ENCODE measurements around the gene AGMO.

Gene AGMO

DNA sequence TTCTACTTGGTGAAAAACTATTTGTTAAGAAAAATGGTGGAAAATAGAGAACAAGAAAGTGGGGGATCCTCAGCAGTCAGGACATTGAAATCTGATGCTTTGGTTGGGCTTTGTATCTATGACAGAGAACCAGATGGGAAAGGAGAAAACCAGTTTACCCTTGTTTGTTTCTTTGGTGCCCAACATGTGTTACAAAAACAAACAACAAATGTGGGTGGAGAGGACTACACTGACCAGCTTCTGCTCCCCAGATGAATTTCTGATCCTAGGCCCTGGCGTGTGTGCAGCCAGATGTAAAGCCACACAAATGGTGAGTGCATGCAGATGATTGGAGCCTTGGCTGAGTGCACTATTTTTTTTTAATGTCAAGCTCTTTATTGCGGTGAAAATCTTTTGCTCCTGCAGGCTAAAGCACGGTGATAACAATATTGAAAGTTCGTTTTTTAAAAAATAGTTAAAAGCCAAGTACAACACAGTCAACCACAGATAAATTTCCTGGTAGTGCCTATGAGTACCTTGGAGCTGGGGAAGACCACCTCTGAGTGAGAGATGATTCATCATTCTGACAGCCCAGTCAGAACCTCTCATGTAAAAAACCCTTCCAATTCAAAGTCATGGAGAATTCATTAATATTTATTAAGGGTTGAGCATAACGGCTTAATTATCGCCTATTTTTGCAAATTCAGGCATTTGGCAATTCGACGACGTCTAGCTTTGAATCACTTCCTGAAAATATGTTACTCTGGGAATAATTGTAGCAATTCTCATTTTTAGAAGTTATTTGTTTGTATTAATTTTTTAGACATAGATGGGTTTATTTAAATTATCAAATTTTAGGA, 163.7 kb downstream of the AGMO start:
- no peak for DNase-seq (ENCODE audit: low read depth in 2 of 2)

DNA sequence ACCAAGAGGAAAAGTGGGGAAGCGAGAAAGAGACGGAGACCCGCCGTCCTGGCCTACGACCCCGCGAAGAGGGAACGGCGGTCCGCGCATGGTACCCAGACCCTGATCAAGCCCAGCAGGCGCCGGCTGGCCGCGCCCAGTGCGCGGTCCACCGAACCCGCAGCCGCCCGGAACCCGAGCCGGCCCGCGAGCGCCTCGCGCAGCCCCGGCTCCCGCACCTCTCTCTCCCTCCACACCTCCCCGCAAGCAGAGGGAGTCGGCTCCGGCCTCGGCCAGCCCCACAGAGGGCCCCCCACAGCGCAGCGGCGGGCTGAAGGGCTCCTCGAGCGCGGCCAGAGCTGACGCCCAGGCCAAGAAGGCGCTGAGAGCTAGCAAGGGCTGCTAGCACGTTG, 164.7 kb downstream of the AGMO start:
- no peak for DNase-seq (ENCODE audit: low read depth in 2 of 2)

DNA sequence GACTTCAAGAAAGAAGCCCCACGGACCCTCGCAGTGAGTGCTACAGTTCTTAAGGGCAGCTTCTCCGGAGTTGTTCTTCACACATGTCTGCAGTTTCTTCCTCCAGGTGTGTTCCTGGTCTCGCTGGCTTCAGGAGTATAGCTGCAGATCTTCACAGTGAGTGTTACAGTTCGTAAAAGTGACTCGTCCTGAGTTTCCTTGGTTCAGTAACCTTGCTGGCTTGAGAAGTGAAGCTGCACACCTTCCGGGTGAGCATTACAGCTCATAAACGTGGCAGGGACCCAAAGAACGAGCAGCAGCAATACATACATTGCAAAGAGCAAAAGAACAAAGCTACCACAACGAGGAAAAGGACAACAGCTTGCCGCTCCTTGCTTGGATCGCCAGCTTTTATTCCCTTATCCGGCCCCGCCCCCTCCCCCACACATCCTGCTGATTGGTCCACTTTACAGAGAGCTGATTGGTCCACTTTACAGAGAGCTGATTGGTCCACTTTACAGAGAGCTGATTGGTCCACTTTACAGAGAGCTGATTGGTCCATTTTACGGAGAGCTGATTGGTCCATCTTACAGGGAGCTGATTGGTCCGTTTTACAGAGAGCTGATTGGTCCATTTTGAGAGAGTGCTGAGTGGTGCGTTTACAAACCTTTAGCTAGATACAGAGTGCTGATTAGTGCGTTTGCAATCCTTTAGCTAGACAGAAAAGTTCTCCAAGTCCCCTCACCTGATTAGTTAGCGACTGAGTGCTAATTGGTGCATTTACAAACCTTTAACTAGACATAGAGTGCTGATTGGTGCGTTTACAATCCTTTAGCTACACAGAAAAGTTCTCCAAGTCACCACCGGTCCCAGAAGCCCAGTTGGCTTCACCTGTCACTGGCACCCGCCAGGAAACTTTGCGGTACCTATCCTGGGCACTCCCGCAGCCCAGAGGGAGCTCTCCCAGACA, 165.3 kb downstream of the AGMO start:
- no peak for DNase-seq (ENCODE audit: low read depth in 2 of 2)

DNA sequence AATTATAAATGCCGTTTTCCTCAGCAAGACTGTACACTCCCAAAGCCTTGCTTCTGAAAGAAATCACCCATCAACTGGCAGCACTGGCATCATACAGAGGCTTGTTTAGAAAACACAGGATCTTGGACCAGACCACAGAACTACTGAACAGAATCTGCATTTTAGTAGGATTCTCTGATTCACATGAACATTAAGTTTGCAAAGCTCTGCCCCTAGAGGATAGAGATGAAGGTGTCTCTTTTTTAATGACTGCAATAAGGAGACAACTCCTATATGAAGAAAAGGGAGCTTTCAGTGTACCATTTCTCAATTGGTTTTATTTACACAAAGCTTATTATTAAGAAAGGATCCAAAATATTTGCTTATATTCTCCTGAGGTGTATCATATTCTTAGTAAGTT, 172.7 kb downstream of the AGMO start:
- no peak for DNase-seq (ENCODE audit: low read depth in 2 of 2)

DNA sequence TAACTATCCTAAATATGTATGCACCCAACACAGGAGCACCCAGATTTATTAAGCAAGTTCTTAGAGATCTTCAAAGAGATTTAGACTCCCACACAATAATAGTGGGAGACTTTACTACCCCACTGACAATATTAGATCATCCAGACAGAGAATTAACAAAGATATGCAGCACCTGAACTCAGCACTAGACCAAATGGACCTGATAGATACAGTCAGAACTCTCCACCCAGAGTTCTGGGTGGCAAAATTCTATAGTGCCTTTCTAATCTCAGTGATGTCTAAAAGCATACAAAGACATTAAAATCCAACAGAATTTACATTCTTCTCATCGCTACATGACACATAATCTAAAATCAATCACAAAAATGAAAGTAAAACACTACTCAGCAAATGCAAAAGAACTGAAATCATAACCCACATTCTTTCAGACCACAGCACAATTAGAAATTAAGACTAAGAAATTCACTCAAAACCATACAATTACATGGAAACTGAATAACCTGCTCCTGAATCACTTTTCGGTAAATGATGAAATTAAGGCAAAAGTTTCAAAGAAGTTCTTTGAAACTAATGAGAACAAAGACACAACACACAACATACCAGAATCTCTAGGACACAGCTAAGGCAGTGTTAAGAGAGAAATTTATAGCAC, 183.2 kb downstream of the AGMO start:
- no peak for DNase-seq (ENCODE audit: low read depth in 2 of 2)

DNA sequence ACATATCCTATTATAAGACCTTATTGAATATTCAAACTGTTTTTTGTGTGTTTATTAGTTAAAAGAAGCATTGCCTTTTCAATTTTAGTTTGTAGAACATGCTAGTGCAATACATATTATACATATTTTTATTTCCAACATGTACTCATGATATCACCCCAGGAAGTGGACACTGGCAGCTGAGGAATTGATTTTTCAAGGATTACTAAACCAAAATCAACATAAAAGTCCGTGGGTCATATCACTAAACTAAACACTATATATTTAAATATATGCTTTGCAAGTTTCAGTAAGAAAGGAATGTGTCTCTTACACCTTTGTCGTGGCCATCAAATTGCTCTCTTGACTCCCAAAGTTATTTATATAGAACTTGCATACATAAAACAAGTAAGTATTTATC, 185.2 kb downstream of the AGMO start:
- DNase-seq (ENCODE audit: low read depth in 2 of 2), result no peak

DNA sequence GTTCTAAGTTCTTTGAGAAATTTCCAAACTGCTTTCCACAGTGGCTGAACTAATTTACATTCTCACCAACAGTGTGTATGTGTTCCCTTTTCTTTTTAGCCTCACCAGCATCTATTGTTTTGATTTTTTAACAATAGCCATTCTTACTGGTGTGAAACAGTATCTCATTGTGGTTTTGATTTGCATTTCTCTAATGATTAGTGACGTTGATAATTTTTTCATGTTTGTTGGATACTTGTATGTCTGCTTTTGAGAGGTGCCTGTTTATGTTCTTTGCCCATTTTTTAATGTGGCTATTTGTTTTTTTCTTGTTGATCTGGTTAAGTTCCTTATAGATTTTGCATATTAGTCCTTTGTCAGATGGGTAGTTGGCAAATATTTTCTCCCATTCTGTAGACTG, 191.4 kb downstream of the AGMO start:
- no peak for DNase-seq (ENCODE audit: low read depth in 2 of 2)

DNA sequence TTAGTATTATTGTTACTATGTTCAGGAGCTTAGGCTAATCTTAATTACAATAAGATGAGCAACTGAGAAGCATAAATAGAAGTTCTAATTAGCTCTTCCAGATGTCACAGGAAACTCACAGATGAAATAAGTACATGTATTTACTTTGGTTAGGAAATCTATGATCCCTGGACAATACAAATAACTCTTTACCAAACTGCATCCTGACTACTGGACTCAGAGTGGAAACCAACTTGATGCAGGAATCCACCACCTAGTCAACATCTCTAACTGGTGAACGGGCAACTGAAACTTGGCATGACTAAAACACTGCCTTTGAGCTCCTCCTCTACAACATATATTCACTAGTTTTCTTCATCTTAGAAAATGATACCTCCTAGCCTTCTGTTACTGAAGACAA, 193.2 kb downstream of the AGMO start:
- DNase-seq (ENCODE audit: low read depth in 2 of 2), result no peak

DNA sequence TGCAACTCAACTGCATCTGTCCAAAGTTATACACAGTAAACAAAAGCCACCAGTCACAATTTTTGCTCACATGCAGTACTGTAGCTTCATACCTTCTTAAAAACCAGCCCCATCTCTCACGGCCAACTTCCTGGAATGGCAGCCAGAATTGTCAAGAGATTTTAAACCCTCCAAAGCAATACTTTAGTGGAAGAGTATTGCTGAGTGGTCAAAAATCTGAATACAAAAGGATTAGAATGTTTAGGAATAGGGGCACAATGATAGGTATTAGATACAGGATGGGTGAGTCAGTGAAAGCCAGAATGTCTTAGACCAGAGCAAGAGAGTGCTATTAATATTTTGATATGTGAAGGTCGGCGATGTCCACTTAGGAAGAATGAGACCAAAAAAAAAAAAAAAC, 193.9 kb downstream of the AGMO start:
- no peak for DNase-seq (ENCODE audit: low read depth in 2 of 2)

DNA sequence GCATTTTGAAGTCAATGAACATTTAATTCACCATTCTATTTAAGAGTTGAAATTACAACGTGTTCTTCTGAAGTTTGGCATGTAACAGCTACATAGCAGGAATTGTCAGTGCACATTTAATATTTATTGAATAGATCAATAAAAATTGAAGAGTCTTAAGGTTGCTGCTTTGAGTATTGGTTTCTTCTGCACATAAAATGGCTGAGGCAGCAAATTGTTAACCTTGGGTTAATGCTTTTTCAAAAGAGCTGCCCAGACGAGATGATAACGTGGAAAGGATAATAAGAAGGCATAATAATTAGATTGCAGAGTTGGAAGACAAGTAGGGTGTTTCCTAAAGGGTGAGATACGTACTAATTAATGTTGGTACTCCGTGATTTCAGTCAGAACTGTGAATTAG, 203.7 kb downstream of the AGMO start:
- DNase-seq (ENCODE audit: low read depth in 2 of 2), result no peak

DNA sequence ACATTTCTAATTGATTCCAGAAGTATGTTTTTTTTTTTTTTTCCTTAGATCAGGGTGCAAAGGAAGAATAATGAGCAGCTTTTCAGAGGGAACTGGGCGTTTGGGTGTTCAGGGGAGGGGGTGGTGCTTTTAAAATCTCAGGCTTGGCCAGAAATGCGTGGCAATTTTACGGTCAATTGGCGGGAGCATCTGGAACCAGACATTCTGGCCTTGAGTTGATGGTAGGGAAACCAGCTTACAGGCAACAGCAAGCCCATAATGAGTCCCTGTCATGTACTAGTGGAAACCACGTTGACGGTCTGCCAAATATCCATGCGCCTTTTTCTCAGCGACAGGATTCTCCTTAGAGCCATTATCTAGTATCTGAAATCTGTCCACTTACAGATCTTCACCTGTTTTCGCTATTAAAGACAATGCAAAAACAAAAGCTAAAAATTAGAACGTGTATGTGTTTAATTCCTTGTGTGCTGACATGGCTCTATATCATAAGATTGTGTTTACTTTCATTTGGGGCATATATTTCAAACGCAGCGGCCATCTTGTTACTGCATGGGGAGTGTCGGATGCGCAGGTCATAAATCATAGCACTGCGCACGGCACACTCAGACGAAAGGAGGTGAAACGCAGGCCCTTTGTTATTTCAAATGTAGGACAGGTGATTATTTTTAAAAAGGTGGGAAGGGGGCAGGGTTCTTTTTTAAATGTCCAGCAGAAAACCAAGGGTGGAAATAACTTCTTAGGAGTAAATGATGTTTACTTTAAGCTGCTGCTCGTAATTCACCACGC, 209.2 kb downstream of the AGMO start:
- no peak for DNase-seq (ENCODE audit: low read depth in 2 of 2)

DNA sequence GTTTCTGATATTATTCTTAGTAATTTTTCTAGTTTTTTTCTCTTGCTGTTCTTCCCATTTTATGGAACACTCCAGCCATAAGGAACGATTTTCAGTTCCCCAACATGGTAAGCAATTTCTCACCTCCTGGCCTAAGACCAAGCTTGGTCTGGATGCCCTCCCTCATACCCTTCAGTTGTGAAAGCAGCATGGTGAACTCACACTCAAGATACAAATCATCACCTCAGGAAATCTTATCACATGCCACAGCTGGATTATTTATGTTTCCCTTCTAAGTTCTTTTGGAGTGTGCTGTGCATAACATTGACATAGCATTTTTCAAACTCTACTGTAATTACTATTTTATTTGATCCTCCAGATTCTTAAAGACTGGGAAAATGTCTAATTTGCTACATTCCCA, 216.6 kb downstream of the AGMO start:
- DNase-seq (ENCODE audit: low read depth in 2 of 2), result no peak

DNA sequence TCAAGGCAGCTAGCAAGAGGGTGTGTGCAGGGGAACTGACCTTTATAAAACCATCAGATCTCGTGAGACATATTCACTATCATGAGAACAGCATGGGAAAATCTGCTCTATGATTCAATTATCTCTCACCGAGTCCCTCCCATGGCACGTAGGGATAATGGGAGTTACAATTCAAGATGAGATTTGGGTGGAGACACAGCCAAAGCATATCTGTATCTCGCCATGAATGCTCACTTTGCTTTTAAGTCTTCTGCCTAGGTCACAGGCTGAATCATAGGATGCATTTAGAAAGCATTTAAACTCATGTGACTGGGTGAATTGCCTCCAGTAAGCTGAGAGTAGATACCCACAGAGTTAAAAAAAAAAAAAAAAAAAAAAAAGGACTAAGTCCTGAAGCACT, 220.0 kb downstream of the AGMO start:
- no peak for DNase-seq (ENCODE audit: low read depth in 2 of 2)

DNA sequence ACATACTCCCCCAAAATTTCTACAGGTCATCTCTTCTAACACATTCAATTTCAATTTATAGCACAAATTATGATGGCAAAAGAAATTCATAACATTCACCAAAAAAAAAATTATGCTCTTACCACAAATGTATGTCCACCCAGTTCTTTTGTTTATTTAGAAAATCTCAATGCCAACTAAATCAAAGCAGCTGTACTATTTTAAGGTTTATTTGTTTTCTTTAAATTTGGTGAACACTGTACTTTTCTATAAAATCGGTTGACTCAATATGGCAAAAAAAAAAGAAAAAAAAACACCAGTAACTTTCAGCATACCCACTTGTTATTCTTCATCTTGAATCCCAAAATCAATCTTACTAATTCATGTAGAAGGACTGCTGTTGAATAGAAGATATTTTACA, 225.7 kb downstream of the AGMO start:
- no peak for DNase-seq (ENCODE audit: low read depth in 2 of 2)

DNA sequence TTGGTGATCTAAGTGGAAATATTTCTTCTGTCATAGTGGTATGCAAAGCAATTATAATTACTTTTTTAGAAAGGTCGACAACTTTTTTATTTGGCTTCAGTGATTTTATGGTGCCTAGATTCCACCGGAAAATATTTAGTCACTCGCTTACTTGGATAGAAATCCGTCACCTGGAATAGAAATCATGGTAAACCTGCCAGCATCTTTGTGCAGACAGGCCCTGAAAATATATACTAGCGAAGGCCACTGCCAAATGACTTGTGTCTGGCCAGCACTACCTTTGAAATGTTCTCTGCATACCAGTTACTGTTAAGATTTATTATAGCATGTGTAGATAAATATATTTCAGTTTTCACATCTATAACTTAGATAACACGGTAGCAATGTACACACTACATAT, 226.4 kb downstream of the AGMO start:
- no peak for DNase-seq (ENCODE audit: low read depth in 2 of 2)

DNA sequence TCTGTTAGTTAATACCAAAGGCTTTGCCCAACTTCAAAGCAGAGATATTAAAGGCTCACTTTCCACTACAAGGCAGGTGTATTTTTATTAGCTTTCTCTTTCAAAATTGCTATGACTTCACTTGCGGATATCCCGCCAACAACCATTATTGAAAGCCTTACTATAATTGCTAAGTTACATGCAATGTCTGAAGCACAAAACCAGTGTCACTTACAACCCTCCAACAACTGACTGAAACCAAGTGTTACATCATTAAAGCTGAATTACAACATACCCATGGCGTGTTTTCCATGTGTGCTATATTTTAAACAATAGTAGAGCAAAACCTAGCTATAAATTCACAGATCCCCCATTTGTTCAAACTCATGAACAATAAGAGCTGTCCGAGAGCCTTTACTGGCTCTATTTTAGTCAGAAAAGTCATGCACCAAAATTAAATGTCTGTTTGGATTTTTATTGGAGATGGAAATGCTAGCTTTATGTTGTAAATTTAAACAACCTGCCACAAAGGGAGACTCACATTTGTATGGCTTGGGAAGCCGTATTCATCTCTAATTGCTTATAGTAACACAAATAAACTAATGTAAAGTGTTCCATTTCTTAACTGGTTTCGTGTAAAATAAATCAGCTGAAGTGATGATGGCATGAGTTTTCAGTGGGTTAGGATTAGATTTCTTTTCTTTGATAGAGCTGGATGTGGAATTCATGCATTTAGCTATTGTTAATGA, 227.1 kb downstream of the AGMO start:
- no peak for DNase-seq (ENCODE audit: low read depth in 2 of 2)

DNA sequence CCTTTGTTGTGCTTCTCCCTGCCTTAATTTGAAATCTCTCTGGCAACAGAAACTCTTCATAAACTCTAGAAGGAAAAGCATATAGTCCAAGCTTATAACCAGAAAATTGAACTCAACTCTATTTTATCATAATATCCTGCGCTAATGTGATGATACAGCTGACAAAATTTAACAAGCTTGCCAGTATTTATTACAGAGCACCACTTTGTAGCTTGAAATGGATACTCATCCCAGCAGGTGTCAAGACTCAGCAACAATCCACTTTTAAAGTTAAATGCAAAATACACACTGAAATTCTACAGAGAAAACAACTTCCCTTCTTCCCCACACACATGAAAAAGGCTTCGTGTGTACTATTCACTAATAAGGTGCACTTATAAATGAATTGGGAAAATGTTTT, 228.9 kb downstream of the AGMO start:
- DNase-seq (ENCODE audit: low read depth in 2 of 2), result no peak

DNA sequence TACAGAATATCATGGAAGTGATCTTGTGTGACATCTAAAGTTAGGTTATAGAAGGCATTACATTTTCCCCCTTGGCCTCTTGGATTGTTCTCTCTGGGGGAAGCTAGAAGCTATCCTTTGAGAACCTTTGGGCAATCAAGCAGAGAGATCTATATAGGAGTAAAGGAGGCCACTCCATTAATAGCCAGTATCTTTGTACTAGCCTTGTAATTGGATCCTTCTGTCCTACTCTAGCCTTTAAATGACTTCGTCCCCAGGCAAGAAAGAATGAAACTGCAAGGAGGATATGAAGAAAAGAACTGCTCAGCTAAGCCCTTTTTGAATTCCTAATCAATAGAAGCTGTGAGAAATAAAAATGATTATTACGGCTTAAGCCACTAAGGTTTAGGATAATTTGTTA, 230.9 kb downstream of the AGMO start:
- DNase-seq (ENCODE audit: low read depth in 2 of 2), result no peak

DNA sequence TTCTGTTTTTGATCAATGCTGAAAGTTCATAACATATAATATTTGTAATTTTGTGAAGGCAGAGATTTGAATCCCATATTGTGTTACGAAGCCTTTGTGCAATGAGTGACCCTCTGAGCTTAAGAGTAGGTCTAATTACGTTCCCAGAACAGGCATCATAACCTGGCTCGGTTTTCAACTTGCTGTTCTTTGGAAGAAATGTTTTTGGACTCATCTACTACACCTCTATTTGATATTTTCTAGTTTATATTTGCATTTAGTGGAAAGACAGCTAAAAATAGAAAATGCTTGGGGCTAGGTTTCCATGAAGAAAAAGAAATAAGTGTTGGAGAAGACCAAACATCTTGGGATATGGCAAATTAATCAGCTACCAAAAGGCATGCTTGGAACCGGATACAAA, 234.8 kb downstream of the AGMO start:
- DNase-seq (ENCODE audit: low read depth in 2 of 2), result no peak

DNA sequence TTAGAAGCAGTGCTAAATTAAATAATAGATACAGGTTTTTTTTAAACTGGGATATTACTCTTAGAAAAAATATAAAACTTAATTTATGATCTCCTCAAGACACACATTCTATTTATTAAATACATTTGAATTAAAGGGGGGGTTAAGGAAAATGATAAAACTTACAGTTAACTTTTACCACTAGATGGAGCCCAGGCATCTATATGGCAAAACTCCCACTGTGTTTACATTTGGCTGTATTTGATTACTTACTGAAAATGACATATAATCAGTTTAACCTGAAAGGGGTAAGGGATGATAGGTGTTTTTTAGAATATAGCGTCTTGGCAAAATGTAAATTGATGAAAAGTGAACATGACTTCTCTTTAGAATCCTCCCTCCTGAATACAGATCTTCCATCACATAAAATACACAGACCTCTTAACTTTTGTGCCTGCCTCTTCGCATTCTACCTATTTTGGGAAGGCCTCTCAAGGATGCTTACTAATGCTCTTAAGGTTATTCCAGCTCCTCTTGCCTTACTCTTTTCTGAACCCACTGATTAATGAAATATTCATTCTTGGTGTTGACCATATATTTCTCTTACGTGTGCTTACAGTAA, 235.7 kb downstream of the AGMO start:
- DNase-seq (ENCODE audit: low read depth in 2 of 2), result peak in 1 of 2 experiments; percentile 13

DNA sequence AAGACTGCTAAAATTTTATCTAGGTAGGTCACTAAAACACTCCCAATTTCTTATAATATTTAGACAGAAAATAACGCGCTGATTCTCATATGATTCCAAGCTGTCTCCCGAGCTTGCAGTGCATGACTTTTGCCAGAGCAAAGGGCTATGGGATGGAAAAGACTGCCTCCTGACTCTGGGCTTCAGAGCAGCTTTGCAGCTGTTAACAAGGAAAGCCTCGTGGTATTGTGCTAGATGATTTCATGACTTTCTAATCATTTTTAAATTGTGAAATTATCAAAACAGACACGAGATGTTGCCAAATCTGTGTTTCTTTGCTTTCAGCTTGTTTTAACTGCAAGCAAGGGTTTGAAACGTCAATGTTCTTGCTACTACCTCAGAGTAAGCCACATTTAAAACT, 238.3 kb downstream of the AGMO start:
- no peak for DNase-seq (ENCODE audit: low read depth in 2 of 2)

Data from fibroblast of skin of left quadriceps (primary cell).